ENCODE data around the gene GIN1. TPM values are rescaled to one million over a fixed set of nuclear protein-coding genes. Genes with fewer than 3 reads are reported as not detected.
"Not testable (repeated sequence)": the region's sequence is repeated elsewhere in the genome, so short reads cannot be mapped to it uniquely, and the experiment has no call there.

Gene GIN1
- total RNA-seq, 4 donors from 2014 or later = 2.2 to 9.9 (median 5.2) TPM

DNA sequence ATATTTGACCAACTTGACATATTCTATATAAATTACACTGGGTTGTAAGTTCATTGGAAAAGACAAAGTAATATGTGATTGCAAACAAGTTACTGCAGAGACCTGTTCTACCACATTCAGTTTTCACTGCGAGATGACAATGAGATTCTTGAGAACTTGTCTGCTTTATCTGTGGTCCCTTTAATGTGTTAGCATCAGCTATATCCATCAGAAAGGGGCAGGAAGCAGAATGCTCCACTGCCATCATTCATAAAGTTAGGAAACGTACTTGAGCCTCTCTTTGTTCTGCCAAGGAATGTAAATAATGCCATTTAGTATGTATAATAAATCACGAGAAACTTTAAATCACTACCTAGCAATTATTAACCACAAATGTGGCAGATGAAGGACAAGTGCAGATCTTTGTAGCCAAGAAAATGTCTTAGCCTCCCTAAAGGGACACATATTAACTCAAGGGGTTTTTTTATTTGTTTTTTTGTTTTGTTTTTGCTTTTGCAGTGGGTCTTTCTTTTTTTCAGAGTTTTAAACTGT is 59.4 kb downstream of the GIN1 start:
- Histone ChIP-seq H3K4me1 (no peaks in the 10 kb centered on the region), H3K9me3 (no peaks in the 10 kb centered on the region), H3K27ac (no peak overlapping the region), H3K27me3 (no peaks in the 10 kb centered on the region), H3K36me3 (no peaks in the 10 kb centered on the region), H3K4me3 (no peak overlapping the region)
- WGBS = 26% methylated on average over 3 of the region's 3 CpGs
- TF ChIP-seq EP300 (IDR thresholded peaks at IDR 0.05) (no peak), POLR2A (IDR thresholded peaks at IDR 0.05) (no peak)
- TF ChIP-seq, protein P1, sequence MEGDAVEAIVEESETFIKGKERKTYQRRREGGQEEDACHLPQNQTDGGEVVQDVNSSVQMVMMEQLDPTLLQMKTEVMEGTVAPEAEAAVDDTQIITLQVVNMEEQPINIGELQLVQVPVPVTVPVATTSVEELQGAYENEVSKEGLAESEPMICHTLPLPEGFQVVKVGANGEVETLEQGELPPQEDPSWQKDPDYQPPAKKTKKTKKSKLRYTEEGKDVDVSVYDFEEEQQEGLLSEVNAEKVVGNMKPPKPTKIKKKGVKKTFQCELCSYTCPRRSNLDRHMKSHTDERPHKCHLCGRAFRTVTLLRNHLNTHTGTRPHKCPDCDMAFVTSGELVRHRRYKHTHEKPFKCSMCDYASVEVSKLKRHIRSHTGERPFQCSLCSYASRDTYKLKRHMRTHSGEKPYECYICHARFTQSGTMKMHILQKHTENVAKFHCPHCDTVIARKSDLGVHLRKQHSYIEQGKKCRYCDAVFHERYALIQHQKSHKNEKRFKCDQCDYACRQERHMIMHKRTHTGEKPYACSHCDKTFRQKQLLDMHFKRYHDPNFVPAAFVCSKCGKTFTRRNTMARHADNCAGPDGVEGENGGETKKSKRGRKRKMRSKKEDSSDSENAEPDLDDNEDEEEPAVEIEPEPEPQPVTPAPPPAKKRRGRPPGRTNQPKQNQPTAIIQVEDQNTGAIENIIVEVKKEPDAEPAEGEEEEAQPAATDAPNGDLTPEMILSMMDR (IDR thresholded peaks at IDR 0.05) = no peak
- no peak for DNase-seq (ENCODE audit: low spot score in 2 of 2)

DNA sequence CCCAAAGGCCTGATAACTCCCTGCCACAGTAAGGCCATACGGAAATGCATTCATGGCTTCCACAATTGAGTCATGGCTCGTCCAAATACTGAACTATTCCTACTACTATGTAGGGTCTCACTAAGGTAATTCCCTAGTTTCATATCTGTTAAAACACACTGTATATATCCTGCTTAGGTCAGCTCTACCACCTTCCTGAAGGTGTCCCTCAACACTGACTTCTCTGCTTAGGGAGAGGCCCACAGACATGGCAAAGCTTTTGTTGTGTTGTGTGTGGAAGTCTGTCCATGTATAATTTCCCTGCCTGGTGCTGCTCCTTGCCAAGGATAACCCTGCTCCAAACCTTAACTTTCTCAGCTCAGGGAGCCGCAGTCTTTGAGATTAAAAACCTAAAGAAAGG is 60.4 kb downstream of the GIN1 start:
- Histone ChIP-seq H3K36me3 (no peaks in the 10 kb centered on the region), H3K4me3 (no peak overlapping the region), H3K4me1 (no peaks in the 10 kb centered on the region), H3K27ac (no peak overlapping the region), H3K9me3 (no peaks in the 10 kb centered on the region), H3K27me3 (no peaks in the 10 kb centered on the region)
- 93% methylated on average over 3 of the region's 3 CpGs for WGBS
- no peak for DNase-seq (ENCODE audit: low spot score in 2 of 2)
- TF ChIP-seq POLR2A (IDR thresholded peaks at IDR 0.05) (no peak), POLR2AphosphoS5 (IDR thresholded peaks at IDR 0.05) (no peak), EP300 (IDR thresholded peaks at IDR 0.05) (no peak)
- TF ChIP-seq, protein P1 (IDR thresholded peaks at IDR 0.05) = no peak

DNA sequence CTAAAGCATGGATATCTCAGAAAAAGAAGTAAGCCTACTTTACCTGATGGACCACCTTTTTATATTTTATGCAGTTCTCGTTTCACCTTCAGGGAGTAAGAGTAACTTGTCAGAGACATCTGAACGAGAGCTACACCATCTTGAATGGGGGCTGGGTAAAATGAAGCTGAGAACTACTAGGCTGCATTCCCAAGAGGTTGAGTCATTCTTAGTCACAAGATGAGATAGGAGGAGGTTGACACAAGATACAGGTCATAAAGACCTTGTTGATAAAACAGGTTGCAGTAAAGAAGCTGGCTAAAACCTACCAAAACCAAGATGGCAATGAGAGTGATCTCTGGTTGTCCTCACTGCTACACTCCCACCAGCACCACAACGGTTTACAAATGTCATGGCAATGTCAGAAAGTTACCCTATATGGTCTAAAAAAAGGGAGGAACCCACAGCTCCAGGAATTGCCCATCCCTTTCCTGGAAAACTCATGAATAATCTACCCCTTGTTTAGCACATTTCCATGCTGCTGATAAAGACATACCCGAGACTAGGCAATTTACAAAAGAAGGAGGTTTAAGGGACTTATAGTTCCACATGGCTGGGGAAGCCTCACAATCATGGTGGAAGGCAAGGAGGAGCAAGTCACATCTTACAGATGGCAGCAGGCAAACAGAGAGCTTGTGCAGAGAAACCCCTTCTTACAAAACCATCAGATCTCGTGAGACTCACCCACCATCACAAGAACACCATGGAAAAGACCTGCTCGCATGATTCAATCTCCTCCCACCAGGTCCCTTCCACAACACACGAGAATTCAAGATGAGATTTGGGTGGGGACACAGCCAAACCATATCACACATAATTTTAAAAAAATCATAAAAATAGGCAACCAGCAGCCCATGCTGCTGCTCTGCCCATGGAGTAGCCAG is 62.5 kb downstream of the GIN1 start:
- 76% methylated on average over 7 of the region's 7 CpGs for WGBS
- no peaks in the 10 kb centered on the region for H3K4me1 ChIP-seq
- H3K27ac ChIP-seq = no peak overlapping the region
- H3K36me3 ChIP-seq = no peaks in the 10 kb centered on the region
- no peak overlapping the region for H3K4me3 ChIP-seq
- no peaks in the 10 kb centered on the region for H3K9me3 ChIP-seq
- DNase-seq (ENCODE audit: low spot score in 2 of 2) = no peak
- no peaks in the 10 kb centered on the region for H3K27me3 ChIP-seq
- TF ChIP-seq POLR2AphosphoS5 (IDR thresholded peaks at IDR 0.05) (no peak), POLR2A (IDR thresholded peaks at IDR 0.05) (no peak), EP300 (IDR thresholded peaks at IDR 0.05) (no peak)
- TF ChIP-seq, protein P1 (IDR thresholded peaks at IDR 0.05) = no peak

DNA sequence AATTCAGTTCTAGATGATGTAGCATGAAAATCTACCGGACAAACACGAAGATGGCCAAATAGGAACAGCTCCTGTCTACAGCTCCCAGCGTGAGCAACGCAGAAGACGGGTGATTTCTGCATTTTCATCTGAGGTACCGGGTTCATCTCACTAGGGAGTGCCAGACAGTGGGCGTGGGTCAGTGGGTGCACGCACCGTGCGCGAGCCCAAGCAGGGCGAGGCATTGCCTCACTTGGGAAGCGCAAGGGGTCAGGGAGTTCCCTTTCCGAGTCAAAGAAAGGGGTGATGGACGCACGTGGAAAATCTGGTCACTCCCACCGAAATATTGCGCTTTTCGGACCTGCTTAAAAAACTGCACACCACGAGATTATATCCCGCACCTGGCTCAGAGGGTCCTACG is 73.2 kb downstream of the GIN1 start:
- H3K27ac ChIP-seq; H3K27me3 ChIP-seq; H3K9me3 ChIP-seq; H3K4me3 ChIP-seq; H3K36me3 ChIP-seq; DNase-seq (ENCODE audit: low spot score in 2 of 2); H3K4me1 ChIP-seq: not testable (repeated sequence)
- WGBS = 90% methylated on average over 22 of the region's 22 CpGs

DNA sequence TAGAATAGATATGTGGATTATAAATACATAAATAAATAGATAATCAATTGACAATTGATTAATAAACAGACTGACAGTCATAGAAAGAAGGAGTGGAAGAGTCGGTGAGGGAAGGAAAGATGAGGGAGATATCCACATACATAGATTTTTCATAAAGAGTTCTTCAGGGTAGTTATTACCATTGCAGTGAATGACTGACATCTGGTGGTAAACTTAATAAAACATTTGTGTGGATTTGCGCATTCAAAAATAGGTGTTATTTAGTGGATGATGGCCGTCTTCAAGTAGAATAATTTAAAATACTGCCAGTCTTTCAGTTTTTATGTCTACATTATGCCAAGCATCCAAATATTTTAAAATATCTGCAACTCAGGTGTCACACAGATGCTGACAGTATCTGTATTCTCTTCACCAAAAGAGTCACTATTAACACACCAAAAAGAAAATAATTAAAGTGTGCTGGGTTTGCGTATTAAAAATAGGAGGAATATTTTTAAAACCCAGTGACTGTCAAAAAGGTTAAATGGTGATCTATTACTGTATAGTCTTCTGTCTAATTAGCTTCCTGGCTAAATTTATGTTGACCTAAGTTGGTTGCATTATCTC is 78.8 kb downstream of the GIN1 start:
- Histone ChIP-seq H3K4me1 (no peaks in the 10 kb centered on the region), H3K9me3 (no peaks in the 10 kb centered on the region), H3K36me3 (no peaks in the 10 kb centered on the region), H3K4me3 (no peak overlapping the region), H3K27me3 (no peaks in the 10 kb centered on the region), H3K27ac (no peak overlapping the region)
- DNase-seq (ENCODE audit: low spot score in 2 of 2) = no peak
- TF ChIP-seq EP300 (IDR thresholded peaks at IDR 0.05) (no peak), POLR2AphosphoS5 (IDR thresholded peaks at IDR 0.05) (no peak), POLR2A (IDR thresholded peaks at IDR 0.05) (no peak)
- TF ChIP-seq, protein P1 (IDR thresholded peaks at IDR 0.05) = no peak
- WGBS = 35% methylated on average over 4 of the region's 4 CpGs

Measured in suprapubic skin (tissue), 4 donors.